Activated CD8-positive, alpha-beta T cell treated with anti-CD3 and anti-CD28 coated beads for 36 hours (primary cell): ENCODE measurements around the gene ME3. TPM values are rescaled to one million over a fixed set of nuclear protein-coding genes. Genes with fewer than 3 reads are reported as not detected.
A peak's percentile ranks its signal among the peaks of the same experiment; 100 is the strongest.

ENCODE experiments used
- ATAC-seq: fragments of 200-7000 bp; cut with Tn5 transposase; one replicate; pipeline ENCODE4 v1.10.0; 2021; ENCODE audit warnings: mild to moderate bottlenecking, moderate library complexity
- CTCF ChIA-PET: fragments of 350-600 bp; sonication (Branson Sonifier 250); formaldehyde crosslinking; loops from one replicate; lab custom pipeline; 2021; ENCODE audit warnings: antibody characterized with exemption; lab: Charles Lee
- POLR2A ChIA-PET: fragments of 350-600 bp; sonication (Branson Sonifier 250); formaldehyde crosslinking; loops from one replicate; lab custom pipeline; 2021; ENCODE audit warnings: antibody characterized with exemption; lab: Charles Lee
- DNase-seq: peaks from one replicate; pipeline ENCODE4 v3.0.0-alpha.2; 2020
- H3K27ac Mint-ChIP-seq: one replicate; pipeline ENCODE4 v1.8.0; 2021; ENCODE audit warnings: mild to moderate bottlenecking, mixed read lengths
- H3K27me3 Mint-ChIP-seq: one replicate; pipeline ENCODE4 v1.8.0; 2021; ENCODE audit warnings: mixed read lengths
- H3K36me3 Mint-ChIP-seq: one replicate; pipeline ENCODE4 v1.8.0; 2021; ENCODE audit warnings: low read depth, mixed read lengths
- H3K4me1 Mint-ChIP-seq: one replicate; pipeline ENCODE4 v1.8.0; 2021; ENCODE audit warnings: low read depth, mixed read lengths
- H3K4me3 Mint-ChIP-seq: one replicate; pipeline ENCODE4 v1.8.0; 2021; ENCODE audit warnings: mild to moderate bottlenecking, moderate library complexity, mixed read lengths
- H3K9me3 Mint-ChIP-seq: one replicate; pipeline ENCODE4 v1.8.0; 2021; ENCODE audit warnings: mixed read lengths
- CTCF ChIP-seq: fragments of 200-600 bp; IDR thresholded peaks from one replicate; pipeline ENCODE4 v1.8.0; 2022; ENCODE audit warnings: antibody characterized with exemption, mild to moderate bottlenecking
- intact Hi-C: fragments of 100-400 bp; cut with micrococcal nuclease; formaldehyde crosslinking; loops from one replicate; pipeline ENCODE4 v1.10.0; 2022
- total RNA-seq, 2 experiments: library from RNA; stranded (reverse); gene quantifications; one replicate each; pipeline ENCODE4 v1.2.3, GENCODE V29; 2021

The ME3 gene
- total RNA-seq, 2 experiments from 2014 or later: 5.0 to 6.2 TPM

GRCh38 chr11:86415026-86415425 lies 257.4 kb downstream of the ME3 start:
- no peak overlapping the region for H3K27ac Mint-ChIP-seq
- no peaks in the 10 kb centered on the region for H3K27me3 Mint-ChIP-seq
- peaks cover 5% of the 10 kb centered on the region for H3K4me1 Mint-ChIP-seq
- DNase-seq: no peak
- CTCF ChIA-PET: interaction anchor here (1.4 kb wide), 1 partner anchor 560 kb away, joined by 3 read pairs; the partner anchor contains the start of gene CCDC83
- no peaks in the 10 kb centered on the region for H3K36me3 Mint-ChIP-seq
- no peak overlapping the region for H3K4me3 Mint-ChIP-seq
- no peak for TF ChIP-seq CTCF
- no peaks in the 10 kb centered on the region for H3K9me3 Mint-ChIP-seq
- intact Hi-C loops: no loop called here
- POLR2A ChIA-PET: no interaction called here
- no peak for ATAC-seq

GRCh38 chr11:86414032-86414431 lies 258.4 kb downstream of the ME3 start:
- intact Hi-C loops: no loop called here
- Mint-ChIP-seq H3K36me3 (no peaks in the 10 kb centered on the region), H3K9me3 (no peaks in the 10 kb centered on the region), H3K27ac (no peak overlapping the region), H3K4me3 (no peak overlapping the region), H3K4me1 (peaks cover 5% of the 10 kb centered on the region), H3K27me3 (no peaks in the 10 kb centered on the region)
- ATAC-seq (no peak), DNase-seq (no peak)
- no peak for TF ChIP-seq CTCF
- ChIA-PET CTCF (interaction anchor here (1.4 kb wide), 1 partner anchor 559 kb away, joined by 3 read pairs; the partner anchor contains the start of gene CCDC83), POLR2A (no interaction called here)

- Mint-ChIP-seq H3K27ac (no peak overlapping the region), H3K27me3 (no peaks in the 10 kb centered on the region), H3K4me3 (no peak overlapping the region), H3K4me1 (no peaks in the 10 kb centered on the region), H3K9me3 (no peaks in the 10 kb centered on the region), H3K36me3 (no peaks in the 10 kb centered on the region)
- DNase-seq: no peak
- no peak for ATAC-seq
- intact Hi-C loops: no loop called here
- POLR2A ChIA-PET: no interaction called here
- TF ChIP-seq CTCF: no peak
- CTCF ChIA-PET: no interaction called here
These were observed 263.6 kb downstream of the ME3 start for GRCh38 chr11:86408845-86409244.

GRCh38 chr11:86403458-86403857 lies 269.0 kb downstream of the ME3 start:
- DNase-seq: no peak
- ChIA-PET CTCF (no interaction called here), POLR2A (no interaction called here)
- intact Hi-C loops: no loop called here
- H3K9me3 Mint-ChIP-seq: no peaks in the 10 kb centered on the region
- no peak overlapping the region for H3K4me3 Mint-ChIP-seq
- no peaks in the 10 kb centered on the region for H3K36me3 Mint-ChIP-seq
- no peak overlapping the region for H3K27ac Mint-ChIP-seq
- no peaks in the 10 kb centered on the region for H3K4me1 Mint-ChIP-seq
- TF ChIP-seq CTCF: no peak
- ATAC-seq: no peak
- H3K27me3 Mint-ChIP-seq: no peaks in the 10 kb centered on the region

GRCh38 chr11:86398106-86398505 lies 274.3 kb downstream of the ME3 start:
- Mint-ChIP-seq H3K9me3 (no peaks in the 10 kb centered on the region), H3K4me3 (no peak overlapping the region), H3K27me3 (no peaks in the 10 kb centered on the region), H3K4me1 (peaks cover 2% of the 10 kb centered on the region), H3K27ac (peak overlapping the region; percentile 20), H3K36me3 (no peaks in the 10 kb centered on the region)
- no peak for TF ChIP-seq CTCF
- ChIA-PET POLR2A (no interaction called here), CTCF (interaction anchor here (0.9 to 1.6 kb wide), 2 partner anchors 404 to 543 kb away, joined by 3 read pairs; partner anchors contain the start of gene CCDC83)
- DNase-seq: peak; percentile 23
- ATAC-seq: peak; percentile 77
- intact Hi-C loops: no loop called here
